ELR (cell line): ENCODE results near the gene MGST1.

Experiments used
- DNase-seq: peaks from one replicate; pipeline ENCODE4 v3.0.0-alpha.2; 2015; ENCODE audit warnings: low read depth

Gene MGST1, protein sequence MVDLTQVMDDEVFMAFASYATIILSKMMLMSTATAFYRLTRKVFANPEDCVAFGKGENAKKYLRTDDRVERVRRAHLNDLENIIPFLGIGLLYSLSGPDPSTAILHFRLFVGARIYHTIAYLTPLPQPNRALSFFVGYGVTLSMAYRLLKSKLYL

GRCh38 chr12:16347391-16348298, at the start of gene MGST1:
MGST1 (plus strand) TSS chr12:16347645; CDS start chr12:16354253, 6,608 bp downstream.
- peak; percentile 65 for DNase-seq

DNA sequence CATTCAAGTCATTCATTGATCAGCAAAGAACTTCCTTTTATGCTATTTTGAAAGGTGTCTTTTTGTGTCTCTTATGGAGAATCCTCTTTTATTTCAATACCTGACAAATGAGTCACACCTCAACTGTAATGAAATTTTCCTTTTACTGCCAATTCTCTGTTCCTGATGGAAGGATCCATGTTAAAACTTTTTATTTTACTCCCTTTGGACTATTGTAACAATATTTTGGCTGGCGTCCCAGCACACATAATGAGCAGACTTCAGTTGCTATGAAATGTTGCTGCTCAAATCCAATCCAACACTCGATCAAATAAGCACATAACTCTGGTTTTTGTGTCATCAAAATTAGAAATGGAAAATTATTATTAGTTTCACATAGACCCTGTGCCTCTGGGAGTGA, 48.0 kb upstream of the MGST1 start:
- no peak for DNase-seq

DNA sequence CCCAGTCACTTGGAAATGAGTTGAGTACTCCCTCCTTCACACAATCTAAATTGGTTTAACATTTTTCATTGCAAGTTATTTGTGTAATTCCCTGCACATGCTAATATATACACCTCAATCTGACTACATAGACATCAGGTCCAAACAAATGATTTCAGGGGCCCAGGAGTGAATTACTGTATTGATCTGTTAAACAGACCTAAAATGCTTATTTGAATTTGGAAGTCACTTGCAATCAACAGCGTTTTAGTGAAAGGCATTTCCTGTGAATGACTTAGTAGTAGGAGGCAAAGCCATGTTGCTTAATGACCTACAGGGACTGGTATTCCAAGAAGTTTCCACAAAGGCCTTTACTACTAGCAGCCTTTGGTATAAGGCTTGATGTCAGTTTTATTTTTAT, 47.3 kb upstream of the MGST1 start:
- no peak for DNase-seq

DNA sequence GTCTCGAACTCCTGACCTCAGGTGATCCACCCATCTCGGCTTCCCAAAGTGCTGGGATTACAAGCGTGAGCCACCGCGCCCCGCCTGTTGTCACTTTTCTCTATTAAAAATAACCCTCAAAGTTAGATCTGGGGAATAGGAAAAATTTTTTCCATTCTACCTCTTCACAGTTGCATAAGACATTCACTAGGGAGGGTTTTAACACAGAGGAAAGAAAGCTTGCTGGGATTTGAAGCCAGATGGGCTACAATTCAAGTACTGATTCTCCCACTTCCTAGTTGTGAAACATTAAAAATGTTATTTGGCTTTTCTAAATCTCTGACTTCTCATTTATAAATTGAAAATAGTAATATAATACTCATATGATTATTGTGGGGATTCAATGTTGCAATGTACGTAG, 46.7 kb upstream of the MGST1 start:
- DNase-seq = no peak

GRCh38 chr12:16303939-16304338, 43.5 kb upstream of the MGST1 start:
- DNase-seq = no peak

DNA sequence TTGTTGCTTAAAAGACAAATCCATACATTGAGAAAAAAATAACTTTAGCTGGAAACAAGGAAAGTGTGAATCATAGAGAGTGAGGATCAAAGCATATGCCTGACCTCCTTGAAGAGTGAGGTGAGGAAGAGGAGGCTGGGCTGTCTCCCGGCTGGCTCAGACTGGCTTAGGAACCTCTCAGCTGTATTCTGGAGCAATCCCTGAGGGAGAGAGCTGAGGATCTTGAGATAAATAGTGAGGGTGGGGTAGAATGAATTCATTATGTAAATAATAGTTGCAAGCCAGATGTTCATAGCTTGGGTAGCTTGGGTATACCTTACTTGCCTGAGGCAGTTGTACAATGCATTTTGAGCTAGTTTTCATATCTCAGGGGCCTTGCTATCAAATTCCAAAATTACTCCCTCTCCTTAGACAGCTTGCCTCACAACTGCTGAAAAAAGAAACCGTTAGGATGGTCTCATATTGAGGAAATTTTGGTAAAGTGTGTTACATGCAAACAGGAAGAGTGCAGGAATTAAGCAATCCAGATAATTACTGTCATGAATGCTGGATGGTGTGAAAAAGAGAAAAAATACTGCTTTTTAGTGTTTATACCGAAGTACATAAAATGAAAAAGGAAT, 39.5 kb upstream of the MGST1 start:
- DNase-seq = no peak

GRCh38 chr12:16310934-16311333, 36.5 kb upstream of the MGST1 start:
- DNase-seq = no peak

DNA sequence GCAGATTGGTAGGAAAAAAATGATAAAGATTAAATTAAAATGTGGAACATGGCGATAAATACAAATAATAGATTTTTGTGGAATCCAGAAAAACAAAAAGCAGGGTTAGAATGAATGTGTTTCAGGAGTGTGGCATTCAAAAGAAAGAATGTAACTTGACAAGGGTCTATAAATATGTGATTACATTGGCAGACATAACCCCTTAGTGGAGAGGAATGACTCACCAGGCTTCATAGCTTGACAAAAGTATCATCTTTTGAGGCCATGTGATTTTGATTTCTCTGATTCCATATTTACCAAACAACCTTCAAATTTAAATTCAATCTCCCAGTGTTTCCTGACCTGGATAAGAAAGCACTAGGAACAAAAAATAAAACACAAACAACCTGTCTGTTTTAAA, 24.4 kb upstream of the MGST1 start:
- DNase-seq = no peak

DNA sequence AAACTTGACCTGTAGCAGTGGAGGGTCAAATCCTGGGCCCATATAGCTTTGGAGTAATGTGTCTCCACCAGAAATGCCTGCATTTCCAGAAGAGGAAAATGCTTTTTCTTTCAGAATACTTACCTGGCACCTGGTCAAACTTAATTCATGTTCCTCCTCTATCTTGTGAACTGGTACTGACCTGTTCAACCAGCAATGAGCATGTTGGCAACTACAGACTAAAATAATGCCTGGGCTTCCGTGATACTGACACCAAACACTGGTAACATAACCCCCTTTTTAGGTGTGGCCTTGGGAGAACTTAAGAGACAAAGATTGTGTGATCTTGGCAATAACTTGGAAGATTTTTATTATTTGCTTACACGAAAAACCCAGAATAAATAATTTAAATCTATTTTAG, 23.8 kb upstream of the MGST1 start:
- DNase-seq = no peak

GRCh38 chr12:16324272-16324671, 23.2 kb upstream of the MGST1 start:
- DNase-seq = no peak

GRCh38 chr12:16324772-16325171, 22.7 kb upstream of the MGST1 start:
- DNase-seq = no peak

- DNase-seq = no peak
Observed at GRCh38 chr12:16325426-16325825, 22.0 kb upstream of the MGST1 start.

DNA sequence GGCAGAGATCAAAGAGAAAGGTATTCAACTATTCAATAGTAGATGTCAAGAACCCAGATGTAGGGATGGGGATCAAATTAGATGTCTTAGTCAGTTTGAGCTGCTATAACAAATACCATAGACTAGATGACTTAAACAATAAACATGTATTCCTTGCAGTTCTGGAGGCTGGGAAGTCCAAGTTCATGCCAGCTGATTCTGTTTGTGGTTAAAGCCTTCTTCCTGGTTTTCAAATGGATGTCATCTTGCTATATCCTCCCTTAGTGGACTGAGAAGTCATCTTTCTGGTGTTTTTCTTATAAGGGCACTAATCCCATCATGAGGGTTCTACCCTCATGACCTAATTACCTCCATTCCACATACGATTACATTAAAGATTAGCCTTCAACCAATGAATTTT, 19.5 kb upstream of the MGST1 start:
- DNase-seq = no peak

DNA sequence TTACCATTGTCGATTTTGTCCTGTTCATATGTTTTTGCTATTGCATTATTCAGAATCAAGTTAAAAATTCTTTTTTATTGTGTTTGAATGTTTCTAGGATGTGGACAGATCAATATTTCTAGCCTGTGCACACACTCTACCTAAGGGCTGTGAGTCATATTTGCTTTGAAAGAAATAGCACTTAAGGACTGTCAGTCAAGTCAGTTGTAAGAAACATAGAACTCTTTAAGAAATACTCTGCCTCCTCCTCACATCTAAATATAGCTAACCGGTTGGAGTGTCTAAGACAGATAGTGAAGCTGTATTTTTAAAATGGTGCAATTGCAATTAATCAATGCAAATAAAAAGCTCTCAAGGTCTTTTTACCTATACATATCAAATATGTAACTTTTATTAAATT, 17.9 kb upstream of the MGST1 start:
- no peak for DNase-seq

DNA sequence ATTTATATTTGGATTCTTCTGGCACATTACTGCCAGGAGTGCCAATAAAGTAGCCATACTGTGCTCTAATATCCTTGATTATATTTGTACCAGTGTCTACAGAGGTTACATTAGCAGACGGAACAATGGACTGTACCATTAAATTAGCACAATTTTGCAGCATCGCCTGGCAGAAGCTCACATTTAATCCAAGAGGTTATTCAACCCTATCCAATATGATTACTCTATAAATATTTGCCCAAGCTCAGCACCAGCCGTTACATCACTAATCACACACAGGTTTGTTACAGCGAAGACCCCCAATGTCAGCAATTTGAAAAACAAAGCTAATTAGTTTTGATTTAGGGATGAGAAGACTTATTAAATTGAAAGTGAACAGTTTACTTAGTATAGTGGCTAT, 16.9 kb upstream of the MGST1 start:
- no peak for DNase-seq

DNA sequence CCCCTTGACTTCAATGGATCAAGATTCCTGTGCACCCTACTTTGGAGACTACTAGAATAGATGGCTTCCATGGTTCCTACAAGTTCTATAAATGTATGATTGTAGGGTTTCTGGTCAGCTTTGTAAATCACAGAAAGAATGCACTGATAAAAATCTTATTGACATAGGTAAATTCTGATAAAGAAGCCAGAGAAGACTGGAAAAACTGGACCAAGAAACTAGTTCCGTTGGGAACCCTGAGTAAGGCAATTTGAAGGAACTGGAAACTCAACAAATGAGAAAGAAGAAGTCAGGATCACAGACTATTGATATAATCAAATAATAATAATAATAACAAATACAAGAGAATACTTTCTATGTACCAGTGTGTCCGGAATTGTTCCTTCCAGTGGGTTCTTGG, 15.4 kb upstream of the MGST1 start:
- DNase-seq = no peak

GRCh38 chr12:16335838-16336237, 11.6 kb upstream of the MGST1 start:
- DNase-seq = no peak

GRCh38 chr12:16344269-16344668, 3.2 kb upstream of the MGST1 start:
- peak; percentile 43 for DNase-seq

GRCh38 chr12:16345105-16345504, 2.3 kb upstream of the MGST1 start:
- no peak for DNase-seq

GRCh38 chr12:16346958-16347357, 487 bp upstream of the MGST1 start:
- no peak for DNase-seq

DNA sequence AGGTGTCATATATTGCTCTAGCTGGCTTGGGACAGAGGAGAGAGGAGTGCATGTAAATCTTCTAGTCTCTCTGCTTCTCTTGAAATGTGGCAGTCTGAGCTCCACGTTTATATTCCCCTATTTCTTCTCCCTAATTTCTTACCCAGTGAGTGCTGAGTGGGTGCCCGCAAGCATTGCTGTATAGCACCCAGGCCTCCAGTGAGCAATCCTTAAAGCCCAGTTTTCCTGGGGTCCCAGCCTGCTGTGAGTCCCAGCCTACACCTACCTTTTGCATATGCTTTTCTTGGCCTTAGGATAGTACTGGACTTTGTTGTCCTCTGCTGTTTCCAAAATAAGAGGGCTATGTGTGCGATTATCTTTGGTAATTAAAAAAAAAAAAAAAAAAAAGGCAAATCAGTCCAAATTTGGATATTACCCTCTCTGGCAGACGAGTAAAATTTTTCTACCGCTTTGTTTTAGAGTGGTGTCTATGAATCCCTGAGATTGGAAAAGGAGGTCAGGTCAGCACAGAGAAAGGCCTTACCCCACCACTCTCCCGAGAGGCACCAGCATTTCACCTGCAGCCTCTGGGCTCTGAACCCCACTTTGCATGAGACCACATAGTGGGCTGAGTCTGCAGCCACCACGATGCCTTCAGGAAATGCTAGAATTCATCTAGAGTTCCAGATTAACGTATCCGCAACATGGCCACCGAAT, 1.1 kb downstream of the MGST1 start:
- DNase-seq = peak; percentile 30

DNA sequence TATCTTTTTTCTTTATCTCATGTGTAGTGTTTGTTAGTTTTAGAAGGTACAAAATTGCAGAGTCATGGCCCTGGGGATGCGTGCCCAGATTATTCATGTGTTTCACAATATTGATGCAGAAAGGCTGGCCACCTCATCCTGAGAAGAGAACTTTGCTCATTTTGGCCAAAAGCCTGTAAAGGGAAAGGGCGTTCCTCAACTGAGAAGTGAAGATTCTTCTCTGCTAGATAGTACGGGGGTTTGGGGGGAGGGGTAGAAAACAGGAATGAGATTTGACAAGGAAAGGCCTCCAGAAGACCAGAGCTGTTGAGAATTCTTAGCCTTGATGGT, 1.7 kb downstream of the MGST1 start:
- DNase-seq = peak; percentile 85

GRCh38 chr12:16350682-16351081, 3.2 kb downstream of the MGST1 start:
- DNase-seq = peak; percentile 83
